ENCODE measurements around the gene DTNB.
"Not testable (repeated sequence)": the region's sequence is repeated elsewhere in the genome, so short reads cannot be mapped to it uniquely, and the experiment has no call there.

DTNB gene

DNA sequence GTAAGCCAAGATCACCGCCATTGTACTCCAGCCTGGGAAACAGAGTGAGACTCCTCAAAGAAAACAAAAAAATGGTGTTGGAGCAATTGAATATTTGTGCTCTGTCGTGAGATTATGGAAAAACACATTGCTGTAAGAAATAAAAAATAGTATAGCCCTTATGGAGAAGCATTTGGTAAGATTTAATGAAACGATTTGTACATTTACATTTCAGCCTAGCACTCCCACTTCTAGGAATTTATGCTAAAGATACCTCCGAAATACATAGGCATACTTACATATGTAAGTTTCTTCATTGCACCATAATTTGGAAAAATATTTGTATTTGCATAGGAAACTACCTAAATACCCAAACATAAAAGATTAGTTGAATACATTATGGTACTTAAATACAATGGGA lies 8.7 kb upstream of the DTNB start:
- DNase-seq, result no peak

DNA sequence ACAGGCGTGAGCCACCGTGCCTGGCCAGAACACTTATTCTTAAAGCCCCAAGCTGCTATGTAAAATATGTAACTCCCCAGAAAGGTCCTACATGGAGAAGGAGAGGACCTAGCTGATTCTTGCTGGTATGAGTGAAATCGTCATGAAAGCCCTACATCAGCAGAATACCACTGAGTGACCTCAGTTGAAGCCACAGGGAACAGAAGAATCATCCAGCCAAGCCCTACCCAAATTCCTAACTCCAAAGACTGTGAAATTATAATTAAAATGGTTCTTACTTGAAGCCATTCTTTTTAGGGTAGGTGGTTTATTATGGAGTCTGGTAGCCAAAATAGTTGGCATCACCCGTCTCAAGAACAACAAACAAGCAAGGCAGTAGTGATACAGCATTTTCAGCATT lies 4.5 kb upstream of the DTNB start:
- no peak for DNase-seq

DNA sequence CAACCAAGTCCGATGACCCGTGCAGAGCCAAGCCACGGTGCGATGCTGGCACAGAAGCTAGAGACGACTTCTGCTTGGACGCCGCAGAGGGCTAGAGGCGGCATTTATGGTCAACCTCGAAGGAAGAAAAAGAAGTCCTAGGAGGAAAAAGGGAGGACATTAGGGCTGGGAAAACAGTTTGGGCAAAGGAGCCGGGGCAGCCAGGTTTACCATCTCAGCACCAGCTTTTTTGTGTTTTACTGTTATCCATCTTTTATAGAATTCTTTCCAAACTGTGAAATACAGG lies 643 bp upstream of the DTNB start:
- no peak for DNase-seq

DNA sequence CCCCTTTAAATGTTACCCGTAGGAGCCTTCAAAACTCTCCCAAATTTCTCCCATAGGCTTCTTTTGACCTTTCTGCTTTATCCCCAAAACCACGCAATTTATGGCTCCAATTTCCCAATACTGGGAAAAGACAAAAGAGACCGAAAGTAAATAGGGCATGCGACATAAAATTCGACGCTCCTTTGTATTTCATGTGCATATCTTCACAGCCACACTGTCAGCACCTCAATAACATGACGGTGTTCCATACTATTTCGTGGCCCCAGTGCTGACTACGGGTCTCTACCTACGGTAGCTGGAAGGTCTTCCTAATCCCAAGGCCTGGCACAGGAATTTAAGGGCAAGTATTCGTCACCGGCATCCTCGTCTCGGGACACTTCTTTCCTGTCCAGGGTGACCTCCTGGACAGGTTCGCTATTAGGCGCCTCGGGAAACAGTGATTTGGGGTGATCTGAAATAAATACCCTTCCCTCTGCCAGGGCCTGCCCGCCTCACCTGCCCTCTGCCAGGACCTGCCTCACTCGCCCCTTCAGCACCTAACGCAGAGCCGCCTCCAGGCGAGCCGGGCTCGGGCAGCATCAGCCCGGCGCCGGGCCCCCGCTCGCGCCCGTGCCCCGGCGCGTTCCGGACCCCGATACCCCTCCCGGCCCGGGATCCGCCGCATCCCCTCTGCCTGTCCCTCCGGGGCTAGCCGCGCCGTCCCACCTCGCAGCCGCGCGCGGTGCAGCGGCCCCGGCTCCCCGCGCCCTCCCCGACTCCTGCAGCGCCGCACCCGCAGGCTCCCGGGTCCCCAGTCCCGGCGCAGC lies 680 bp downstream of the DTNB start:
- peak; percentile 36 for DNase-seq

DNA sequence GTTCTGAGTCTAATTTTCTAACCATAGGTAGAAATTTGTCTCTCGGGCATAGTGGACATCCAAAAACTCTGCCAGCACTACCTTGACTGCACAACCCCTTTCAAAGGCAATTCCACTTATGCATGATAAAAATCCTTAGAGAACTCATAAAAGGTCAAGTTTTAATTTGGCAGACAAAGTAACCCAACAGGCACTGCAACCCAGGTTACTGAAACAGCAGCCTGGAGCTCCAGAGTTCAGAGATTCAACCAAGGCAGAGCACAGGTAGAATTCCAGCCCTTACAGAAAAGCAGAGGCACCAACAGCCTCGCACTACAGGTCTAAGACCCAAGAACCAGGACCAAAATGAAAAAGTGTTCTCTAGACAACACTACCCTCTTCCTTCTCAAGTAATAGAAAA lies 1.8 kb downstream of the DTNB start:
- no peak for DNase-seq

DNA sequence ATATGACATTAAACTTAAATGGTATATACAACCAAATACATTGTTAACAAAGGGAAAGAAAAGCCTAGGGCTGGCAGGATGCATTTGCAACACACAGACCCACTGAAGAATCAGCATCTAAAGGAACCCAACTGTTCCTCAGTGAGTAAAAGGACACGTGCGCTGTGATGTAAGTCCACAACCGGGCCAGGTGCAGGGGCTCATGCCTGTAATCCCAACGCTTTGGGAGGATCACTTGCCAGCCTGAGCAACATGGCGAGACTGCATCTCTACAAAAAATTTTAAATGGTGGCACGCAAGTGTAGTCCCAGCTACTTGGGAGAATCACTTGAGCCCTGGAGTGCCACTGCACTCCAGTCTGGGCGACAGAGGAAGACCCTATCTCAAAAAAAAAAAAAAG lies 3.9 kb downstream of the DTNB start:
- DNase-seq, result no peak

DNA sequence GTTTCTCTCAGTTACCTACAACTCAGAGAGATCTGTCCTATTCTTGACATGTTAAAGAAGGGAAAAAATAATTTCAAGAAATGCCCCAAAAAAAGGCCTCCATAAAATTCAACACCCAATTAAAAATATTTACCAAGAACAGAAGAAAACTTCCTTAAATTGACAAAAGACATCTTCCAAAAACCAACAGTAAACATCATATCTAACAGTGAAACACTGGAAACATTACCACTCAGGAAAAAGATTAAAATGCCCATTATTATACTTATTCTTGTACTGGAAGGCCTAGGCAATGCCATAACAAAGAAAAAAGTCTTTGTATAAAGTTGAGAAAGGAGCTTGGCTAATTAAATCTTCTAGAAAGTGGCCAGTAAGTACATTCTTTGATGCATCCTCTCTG lies 7.2 kb downstream of the DTNB start:
- no peak for DNase-seq

DNA sequence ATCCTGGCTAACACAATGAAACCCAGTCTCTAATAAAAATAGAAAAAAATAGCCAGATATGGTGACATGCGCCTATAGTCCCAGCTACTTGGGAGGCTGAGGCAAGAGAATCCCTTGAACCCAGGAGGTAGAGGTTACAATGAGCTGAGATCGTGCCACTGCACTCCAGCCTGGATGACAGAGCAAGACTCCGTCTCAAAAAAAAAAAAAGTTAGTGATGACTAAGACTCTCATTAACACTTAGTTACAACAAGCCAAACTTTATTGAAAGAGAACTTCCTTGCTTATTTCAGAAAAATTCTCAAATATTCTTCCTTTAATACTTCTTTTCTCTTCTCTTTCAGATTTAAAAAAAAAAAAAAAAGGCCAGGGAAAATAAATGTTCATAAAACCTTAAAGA lies 7.9 kb downstream of the DTNB start:
- not testable (repeated sequence) for DNase-seq

DNA sequence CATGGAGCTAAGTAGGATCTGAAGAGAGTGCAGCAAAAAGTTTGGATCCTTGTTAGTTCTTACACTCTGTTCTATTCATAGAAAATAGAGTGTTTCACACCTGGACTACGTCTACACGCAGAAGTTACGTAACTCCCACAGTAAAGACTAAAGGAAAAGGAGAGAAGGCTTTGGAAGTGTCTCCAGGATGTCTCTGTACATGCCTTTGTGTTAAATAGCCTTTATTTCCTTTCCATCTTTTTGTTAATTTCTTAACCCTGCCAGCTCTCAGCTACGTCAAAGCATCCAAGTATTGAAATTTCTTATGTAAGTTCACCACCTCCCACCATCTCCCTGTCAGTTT lies 8.4 kb downstream of the DTNB start:
- DNase-seq, result no peak

DNA sequence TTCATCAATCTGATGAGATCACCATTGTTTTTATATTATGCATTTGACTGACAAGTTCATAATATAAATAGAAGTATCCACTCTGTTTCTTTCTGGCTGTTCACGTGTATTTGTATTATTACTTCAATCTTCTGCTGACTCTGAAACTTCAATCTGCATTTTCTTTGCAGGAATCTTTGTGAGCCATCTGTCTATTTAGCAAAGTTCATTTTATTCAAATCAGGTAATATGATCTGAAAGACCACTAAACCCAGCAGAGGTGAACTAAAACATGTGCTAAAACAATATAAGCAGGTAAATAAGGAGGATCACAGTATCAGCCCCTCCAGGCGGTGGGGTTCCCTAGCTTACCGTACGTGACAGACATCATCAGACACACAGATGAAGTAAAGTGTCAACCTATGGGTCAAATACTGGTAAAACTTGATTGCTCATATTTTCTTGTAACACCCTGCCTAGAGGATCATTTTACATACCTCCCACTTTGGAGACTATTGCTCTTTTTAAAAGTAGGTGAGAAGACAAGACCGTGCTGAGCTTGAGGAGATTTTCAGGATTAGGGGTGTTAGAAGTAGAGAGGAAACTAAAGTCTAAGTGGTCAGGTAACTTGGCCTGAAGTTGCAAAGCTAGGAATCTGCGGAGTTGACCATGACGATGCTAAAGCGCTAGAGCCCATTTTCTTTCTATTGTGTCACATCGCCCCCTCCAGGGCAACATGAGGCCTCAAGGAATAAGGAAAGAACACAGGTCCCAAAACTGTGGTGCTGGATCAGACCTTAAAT lies 9.0 kb downstream of the DTNB start:
- DNase-seq, result peak; percentile 73

DNA sequence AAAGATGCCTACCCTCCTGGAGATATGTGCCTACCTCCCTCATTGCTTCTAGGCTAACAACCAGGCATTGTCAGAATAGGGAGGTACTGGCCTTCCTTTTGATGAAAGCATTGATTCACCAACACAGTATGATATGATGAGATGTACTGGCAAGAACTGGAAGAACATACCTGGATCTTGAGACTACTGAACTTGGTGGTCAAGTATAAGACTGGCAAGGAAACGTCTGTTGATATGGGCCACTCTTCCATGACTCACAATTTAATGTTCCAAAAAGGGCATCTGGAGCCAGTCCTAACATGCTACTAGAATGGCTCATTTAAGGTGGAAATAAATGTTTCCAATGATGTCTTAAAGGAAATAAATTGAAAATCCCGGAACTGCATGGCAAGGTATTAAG lies 18.1 kb downstream of the DTNB start:
- no peak for DNase-seq

DNA sequence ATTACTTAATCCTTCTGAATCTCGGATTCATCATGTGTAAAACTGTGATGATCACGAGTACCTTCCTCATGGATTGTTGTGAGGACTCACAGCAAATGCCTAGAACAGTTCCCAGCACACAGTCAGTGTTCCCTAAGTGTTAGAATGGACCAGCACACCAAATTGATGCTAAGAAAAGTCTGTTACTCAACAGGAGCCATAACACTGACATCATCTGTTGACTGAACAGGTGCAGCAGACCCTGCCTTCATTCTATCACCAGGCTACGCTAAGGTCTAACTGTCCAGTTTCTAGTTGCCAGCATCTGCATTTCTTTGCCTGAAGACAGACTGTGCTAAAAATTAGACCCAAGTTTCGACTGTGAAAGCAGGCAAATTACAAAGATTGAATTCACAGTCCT lies 18.6 kb downstream of the DTNB start:
- DNase-seq, result no peak

DNA sequence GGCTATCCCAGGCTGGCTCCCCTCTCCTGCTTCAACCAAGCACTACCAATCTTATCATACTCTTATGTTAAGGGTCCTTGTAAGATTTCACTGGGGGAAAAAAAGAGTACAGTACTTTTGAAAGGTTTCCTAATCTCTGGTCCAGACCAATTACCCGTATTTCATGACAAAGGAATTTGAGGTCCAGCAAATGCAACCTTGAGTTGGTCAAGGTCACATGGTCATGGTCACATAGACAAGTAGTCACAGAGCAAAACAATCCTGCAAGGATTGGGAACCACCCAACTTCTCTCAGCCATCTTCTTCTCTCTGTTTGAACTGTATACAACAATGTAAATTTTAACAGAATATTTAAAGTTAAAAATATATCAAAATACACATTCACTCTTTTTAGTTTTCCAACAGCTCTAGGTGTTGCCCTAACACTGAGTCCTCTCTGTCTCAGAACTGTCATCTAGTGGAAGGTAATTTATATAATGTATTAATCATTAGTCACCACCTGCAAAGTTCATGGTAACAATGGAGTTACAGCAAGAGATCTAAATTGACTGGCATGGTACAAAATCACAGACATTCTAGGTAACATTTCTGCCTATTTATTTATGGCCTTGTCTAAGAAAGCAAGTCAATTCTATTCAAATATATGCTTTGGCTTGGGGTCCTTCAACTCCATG lies 21.5 kb downstream of the DTNB start:
- DNase-seq, result no peak

DNA sequence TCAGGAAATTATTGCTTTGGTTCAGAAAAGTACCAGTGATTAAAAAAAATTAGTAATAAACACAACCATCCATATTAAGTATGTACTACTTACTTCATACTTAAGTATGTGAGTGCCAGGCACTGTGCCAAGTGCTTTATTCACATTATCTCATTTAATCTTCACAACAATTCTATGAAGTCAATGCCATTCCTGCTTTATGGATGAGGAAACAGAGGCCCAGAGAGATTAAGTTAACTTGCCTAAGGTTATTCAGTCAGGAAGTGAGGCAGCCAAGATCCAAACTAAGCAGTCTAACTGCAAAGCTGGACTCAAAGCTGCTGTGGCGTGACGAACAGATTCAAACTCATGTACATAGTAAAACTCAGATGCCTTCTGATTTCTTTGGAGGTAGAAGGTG lies 22.3 kb downstream of the DTNB start:
- DNase-seq, result no peak

DNA sequence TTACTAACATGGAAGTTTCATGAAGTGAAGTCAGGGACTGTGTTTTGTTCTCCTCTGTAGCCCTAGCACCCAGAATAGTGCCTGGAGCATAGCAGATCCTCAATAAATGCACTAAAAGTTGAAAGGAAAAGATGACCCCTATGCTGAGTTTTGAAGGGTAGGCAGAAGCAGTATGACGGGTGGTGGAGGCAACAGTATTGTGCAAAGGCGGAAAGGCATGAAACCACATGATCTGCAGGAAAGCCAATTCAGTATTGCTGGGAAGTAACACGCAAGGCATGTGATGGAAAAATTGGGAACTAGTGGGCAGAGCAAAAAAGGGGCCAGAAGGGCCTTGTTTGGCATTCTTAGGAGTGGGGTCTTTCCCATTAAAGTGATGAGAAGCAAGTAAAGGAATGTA lies 23.1 kb downstream of the DTNB start:
- DNase-seq, result no peak

DNA sequence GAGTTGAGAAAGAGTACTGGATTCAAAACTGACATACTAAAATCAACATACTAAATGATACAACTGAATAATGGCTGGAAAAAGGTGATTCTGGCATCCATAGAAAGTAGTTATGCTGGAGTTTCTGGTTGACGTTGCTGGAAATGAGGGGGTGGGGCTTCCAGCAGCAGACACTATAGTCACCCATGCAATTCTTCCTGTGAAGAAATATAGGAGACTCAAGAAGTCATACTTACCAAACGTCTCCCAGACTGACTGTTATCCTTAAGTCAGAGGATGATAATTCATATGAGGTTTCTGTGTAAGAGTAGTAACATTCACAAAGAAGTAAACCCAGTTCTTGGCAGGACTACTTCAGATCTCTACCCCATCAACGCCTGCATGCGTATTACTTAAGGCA lies 23.6 kb downstream of the DTNB start:
- DNase-seq, result no peak

DNA sequence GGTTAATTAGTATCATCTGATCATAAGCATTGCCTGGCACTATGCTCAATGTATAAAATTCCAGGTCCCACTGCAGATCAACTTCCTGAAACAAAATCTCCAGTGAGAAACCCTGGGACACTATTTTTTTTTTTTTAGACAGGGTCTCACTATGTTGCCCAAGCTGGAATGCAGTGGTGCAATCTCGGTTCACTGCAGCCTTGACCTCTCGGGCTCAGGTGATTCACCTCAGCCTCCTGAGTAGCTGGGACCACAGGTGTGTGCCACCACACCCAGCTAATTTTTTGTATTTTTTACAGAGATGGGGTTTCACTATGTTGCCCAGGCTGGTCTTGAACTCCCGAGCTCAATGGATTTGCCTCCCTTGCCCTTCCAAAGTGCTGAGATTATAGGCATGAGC lies 31.1 kb downstream of the DTNB start:
- DNase-seq, result no peak

DNA sequence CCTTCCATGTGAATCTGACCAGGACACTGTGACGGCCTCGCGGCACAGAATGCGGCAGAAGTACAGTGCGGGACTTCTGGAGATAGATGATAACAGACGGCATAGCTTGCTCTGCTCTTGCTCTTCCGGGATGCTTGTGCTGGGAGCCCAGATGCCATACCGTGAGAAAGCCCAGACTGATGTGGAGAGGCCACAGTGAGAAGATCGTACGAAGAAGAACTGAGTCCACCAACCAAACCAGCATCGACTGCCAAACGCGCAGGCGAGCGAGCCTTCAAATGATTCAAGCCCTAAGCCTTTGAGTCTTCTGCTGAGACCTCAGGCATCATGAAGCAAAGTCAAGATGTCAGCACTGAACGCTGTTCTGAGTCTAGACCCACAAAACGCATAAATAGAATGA lies 33.7 kb downstream of the DTNB start:
- DNase-seq, result no peak

DNA sequence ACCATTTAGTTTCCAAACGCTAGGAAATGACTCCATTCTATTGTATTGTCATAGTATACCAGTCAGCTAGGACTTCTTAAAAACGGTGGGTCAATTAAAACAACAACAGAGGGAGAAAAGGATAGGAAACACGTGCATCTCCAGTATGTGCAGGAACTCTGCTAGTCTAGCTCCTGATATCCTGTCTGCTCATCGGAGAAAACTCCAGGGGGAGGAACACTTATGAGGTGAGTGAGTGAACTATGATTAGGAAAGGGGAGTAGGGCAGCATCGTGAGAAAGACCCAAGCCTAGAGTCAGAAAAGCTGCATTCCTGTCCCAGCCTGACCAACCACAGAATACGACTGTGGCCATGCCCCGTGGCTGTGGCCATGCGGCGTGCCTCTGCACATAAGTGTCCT lies 34.2 kb downstream of the DTNB start:
- DNase-seq, result no peak

DNA sequence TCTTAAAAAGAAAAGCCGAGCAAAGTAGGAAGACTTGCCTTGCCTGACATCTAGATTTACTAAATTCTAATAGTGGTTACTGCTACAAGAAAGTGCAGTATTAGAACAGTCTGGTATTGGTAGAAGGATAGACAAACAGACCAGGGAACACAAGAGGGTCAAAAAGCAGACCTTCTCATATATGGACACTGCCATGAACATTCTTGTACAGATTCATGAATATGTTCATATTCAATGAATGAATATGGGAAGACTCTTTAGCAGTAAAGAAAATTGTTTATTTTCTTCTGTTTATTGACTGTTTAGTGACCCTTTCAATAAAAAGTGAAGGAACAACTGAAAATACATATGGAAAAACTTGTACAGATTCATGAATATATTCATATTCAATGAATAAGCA lies 37.6 kb downstream of the DTNB start:
- DNase-seq, result no peak

DNA sequence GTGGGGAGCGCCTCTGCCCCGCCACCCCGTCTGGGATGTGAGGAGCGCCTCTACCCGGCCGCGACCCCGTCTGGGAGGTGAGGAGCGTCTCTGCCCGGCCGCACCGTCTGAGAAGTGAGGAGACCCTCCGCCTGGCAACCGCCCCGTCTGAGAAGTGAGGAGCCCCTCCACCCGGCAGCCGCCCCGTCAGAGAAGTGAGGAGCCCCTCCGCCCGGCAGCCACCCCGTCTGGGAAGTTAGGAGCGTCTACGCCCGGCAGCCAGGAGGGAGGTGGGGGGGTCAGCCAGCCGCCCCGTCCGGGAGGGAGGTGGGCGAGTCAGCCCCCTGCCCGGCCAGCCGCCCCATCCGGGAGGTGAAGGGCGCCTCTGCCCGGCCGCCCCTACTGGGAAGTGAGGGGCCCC lies 39.6 kb downstream of the DTNB start:
- DNase-seq, result not testable (repeated sequence)

DNA sequence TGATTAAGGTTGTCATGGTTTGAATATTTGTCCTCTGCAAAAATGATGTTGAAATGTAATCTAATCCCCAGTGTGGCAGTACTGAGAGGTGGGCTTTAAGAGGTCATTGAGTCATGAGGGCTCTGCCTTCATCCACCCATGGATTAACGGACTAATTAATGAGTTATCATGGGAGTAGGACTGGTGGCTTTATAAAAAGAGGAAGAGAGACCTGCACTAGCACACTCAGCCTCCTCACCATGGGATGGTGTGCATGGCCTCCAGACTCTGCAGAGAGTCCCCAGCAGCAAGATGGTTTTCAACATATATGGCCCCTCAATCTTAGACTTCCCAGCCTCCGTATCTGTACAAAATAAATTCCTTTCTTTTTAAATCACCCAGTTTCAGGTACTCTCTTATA lies 41.0 kb downstream of the DTNB start:
- no peak for DNase-seq

DNA sequence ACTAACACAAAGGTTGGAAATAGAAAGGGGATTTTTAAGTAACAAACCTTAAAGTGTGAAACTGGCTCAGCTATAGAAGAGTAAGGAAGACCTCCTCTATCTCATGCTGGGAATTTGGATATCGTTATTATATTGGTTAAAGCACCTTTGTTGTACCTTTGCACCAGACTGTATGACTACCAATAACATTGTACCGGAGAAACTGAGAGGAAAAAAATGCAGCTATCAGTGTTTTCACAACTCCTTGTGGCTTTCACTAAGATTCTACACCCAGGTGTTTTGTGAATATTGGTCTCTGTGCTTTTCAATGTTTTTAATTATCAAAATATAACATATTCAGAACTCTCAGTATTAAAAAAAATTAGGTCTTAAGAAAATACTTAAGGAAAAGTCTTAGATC lies 48.7 kb downstream of the DTNB start:
- DNase-seq, result no peak

DNA sequence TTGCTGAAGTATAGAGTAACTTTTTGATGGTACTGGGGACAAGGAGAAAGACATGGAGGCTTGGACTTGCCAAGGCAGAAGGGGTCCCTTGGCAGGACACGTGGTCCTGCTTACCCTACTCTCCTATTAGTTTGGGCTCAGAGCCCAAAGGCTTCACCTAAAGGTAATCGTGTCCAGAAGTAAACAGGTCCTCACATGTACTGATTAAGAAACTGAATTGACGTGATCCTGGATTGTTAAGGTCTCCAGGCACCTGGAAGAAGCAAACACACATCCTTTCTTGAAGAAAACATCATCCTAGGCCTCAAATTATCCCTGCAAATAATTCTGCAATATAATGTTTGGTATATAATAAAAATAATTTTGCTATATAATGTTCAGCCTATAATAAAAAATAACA lies 50.0 kb downstream of the DTNB start:
- DNase-seq, result no peak

DNA sequence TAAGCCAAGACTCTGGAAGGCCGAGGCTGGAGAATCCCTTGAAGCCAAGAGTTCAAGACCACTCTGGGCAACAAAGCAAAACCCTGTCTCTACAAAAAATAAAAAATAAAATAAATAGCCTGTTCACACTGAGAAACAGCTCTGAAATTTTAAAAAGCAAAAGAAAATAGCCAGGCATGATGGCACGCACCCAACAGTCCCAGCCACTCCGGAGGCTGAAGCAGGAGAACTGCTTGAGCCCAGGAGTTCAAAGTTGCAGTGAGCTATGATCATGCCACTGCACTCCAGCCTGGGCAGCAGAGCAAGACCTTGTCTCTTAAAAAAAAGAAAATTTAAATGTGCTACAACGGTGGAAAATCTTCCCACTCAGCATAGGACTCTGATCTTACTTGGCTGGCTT lies 52.7 kb downstream of the DTNB start:
- DNase-seq, result no peak

Measured in NCI-H748 treated with DMSO at 0.1 percent for 48 hours (cell line).